GM18502 (cell line): ENCODE measurements around the gene SERBP1.

ENCODE experiments used
- ATAC-seq: cut with Tn5 transposase; IDR thresholded peaks from one replicate; pipeline ENCODE4 v1.9.1; 2021; ENCODE audit warnings: mild to moderate bottlenecking; ENCODE audit not compliant: unreplicated experiment, poor library complexity

Gene SERBP1

DNA sequence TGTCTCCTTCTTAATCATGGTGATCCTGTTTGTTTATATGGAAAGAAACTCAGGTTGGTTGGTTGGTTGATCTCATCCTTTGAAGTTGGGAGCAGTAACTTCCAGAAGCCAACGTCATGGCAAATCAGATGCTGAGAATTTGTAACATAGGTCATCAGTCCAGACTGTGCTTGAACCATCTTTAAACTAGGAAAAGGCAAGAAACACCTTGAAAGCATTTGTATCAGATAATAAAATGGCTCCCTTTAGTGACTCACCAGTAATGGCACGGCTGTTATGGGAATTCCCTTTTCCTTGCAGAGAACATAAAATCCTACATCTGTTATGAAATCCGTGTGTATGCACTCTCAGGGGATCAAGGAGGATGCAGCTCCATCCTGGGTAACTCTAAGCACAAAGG lies 58.1 kb downstream of the SERBP1 start:
- no peak for ATAC-seq

DNA sequence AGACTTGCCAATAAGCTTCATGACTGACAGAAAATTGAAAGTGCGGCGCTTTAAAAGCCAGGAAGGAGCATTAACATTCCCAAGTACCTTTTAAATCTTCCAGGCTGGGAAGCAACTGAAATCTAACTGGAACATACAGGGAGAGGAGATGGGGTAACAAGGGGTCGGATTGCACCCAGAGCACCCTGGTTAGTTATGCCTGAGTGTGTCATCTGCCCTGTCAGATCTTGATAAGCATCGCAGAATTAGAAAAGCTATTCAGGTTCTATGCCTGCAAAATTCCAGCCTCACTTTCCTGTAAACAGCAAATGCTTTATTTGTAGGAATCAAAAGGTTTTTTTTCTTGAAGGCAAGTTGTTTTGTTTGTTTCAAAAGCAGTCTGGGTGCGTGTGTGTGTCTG lies 58.5 kb downstream of the SERBP1 start:
- no peak for ATAC-seq

GRCh38 chr1:67371043-67371442 lies 59.2 kb downstream of the SERBP1 start:
- ATAC-seq: no peak

GRCh38 chr1:67368046-67368514 lies 62.1 kb downstream of the SERBP1 start:
- ATAC-seq: no peak

GRCh38 chr1:67367370-67368045 lies 62.7 kb downstream of the SERBP1 start:
- no peak for ATAC-seq

DNA sequence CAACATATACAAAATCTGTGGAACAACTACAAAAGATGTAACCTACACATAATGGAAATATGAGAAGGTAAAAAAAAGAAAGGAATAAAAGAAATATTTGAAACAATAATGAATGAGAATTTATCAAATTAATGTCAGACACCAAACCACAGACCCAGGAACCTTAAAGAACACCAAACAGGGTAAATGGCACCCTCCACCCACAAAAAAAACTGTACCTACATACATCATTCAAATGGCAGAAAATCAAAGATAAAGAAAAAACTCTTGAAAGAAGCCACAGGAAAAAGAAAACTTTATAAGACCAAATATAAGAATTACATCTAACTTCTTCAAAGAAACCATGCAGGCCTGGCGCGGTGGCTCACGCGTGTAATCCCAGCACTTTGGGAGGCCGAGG lies 68.6 kb downstream of the SERBP1 start:
- no peak for ATAC-seq

DNA sequence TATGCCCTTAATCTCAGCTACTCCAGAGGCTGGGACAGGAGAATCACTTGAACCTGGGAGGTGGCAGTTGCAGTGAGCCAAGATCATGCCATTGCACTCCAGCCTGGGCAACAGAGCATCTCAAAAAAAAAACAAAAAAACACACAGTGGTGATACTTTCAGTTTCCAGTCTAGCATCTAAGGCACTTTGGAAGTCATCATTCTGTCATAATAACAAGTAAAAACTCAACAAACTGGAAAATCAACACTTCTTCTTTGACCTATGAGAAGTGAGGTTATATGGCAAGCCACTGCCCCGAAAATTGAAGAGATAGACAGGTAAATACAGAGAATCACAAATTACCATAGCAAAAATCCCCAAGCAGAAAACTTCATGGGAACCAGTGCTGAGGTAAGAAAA lies 70.6 kb downstream of the SERBP1 start:
- ATAC-seq: no peak
